Neural crest cell (in vitro differentiated cells): ENCODE data around the gene XAF1. TPM values are rescaled to one million over a fixed set of nuclear protein-coding genes. Genes with fewer than 3 reads are reported as not detected.
"Not testable (repeated sequence)": the region's sequence is repeated elsewhere in the genome, so short reads cannot be mapped to it uniquely, and the experiment has no call there.

Experiments used
- DNase-seq: peaks from one replicate; pipeline ENCODE4 v3.0.0; 2021; ENCODE audit warnings: low read depth, mixed read lengths, low spot score
- H3K27ac Mint-ChIP-seq: one replicate; pipeline ENCODE4 v1.8.0; 2021; ENCODE audit warnings: mild to moderate bottlenecking, mixed read lengths; ENCODE audit not compliant: unreplicated experiment
- H3K27me3 Mint-ChIP-seq: 2 replicates; pipeline ENCODE4 v1.8.0; 2021; ENCODE audit warnings: low read depth, mild to moderate bottlenecking, mixed read lengths
- H3K36me3 Mint-ChIP-seq: 2 replicates; pipeline ENCODE4 v1.8.0; 2021; ENCODE audit warnings: low read depth, mild to moderate bottlenecking, mixed read lengths
- H3K4me1 Mint-ChIP-seq: 2 replicates; pipeline ENCODE4 v1.8.0; 2021; ENCODE audit warnings: mixed read lengths
- H3K4me3 Mint-ChIP-seq: one replicate; pipeline ENCODE4 v1.8.0; 2021; ENCODE audit warnings: mild to moderate bottlenecking, mixed read lengths
- H3K9me3 Mint-ChIP-seq: 2 replicates; pipeline ENCODE4 v1.8.0; 2021; ENCODE audit warnings: mixed read lengths
- CTCF ChIP-seq: fragments of 200-600 bp; sonication (generic); conservative IDR thresholded peaks from 2 replicates; pipeline ENCODE4 v1.5.0; 2021; ENCODE audit warnings: antibody characterized with exemption, mild to moderate bottlenecking
- total RNA-seq: library from RNA; stranded (reverse); gene quantifications from 2 replicates; pipeline ENCODE4 v1.2.1, GENCODE V29; 2021

XAF1 gene
- total RNA-seq, 1 donor from 2014 or later: not detected

- TF ChIP-seq CTCF: no peak
- Mint-ChIP-seq H3K27me3 (peaks cover 59% of the 10 kb centered on the region), H3K36me3 (peaks cover 6% of the 10 kb centered on the region), H3K9me3 (peaks cover 7% of the 10 kb centered on the region), H3K4me1 (no peaks in the 10 kb centered on the region), H3K4me3 (no peak overlapping the region), H3K27ac (no peak overlapping the region)
- no peak for DNase-seq
Measured at GRCh38 chr17:6768447-6768846, 12.6 kb downstream of the XAF1 start.

GRCh38 chr17:6772016-6772415 lies 16.2 kb downstream of the XAF1 start:
- H3K4me3 Mint-ChIP-seq: no peak overlapping the region
- DNase-seq: no peak
- peaks cover 75% of the 10 kb centered on the region for H3K27me3 Mint-ChIP-seq
- peaks cover 4% of the 10 kb centered on the region for H3K4me1 Mint-ChIP-seq
- no peak overlapping the region for H3K27ac Mint-ChIP-seq
- TF ChIP-seq CTCF: no peak
- H3K9me3 Mint-ChIP-seq: peaks cover 14% of the 10 kb centered on the region
- H3K36me3 Mint-ChIP-seq: peaks cover 8% of the 10 kb centered on the region

GRCh38 chr17:6774906-6775305 lies 19.1 kb downstream of the XAF1 start:
- DNase-seq, H3K27ac Mint-ChIP-seq, H3K9me3 Mint-ChIP-seq, H3K4me1 Mint-ChIP-seq, H3K36me3 Mint-ChIP-seq, H3K4me3 Mint-ChIP-seq: not testable (repeated sequence)
- H3K27me3 Mint-ChIP-seq: peaks cover 92% of the 10 kb centered on the region

- no peak for DNase-seq
- Mint-ChIP-seq H3K27me3 (peaks cover 96% of the 10 kb centered on the region), H3K9me3 (peaks cover 7% of the 10 kb centered on the region), H3K36me3 (peaks cover 7% of the 10 kb centered on the region), H3K27ac (no peak within 1 kb of the TSS), H3K4me1 (peaks cover 4% of the 10 kb centered on the region), H3K4me3 (no peak within 1 kb of the TSS)
- no peak for TF ChIP-seq CTCF
Measured at GRCh38 chr17:6775871-6776405, 20.1 kb downstream of the XAF1 start, which contains the start of gene FBXO39. FBXO39 (plus strand) TSS chr17:6776215; CDS start chr17:6779869, 3,654 bp downstream.

GRCh38 chr17:6779411-6779810 lies 23.6 kb downstream of the XAF1 start:
- TF ChIP-seq CTCF: no peak
- Mint-ChIP-seq H3K27me3 (peaks cover 98% of the 10 kb centered on the region), H3K4me3 (no peak overlapping the region), H3K27ac (no peak overlapping the region), H3K4me1 (peaks cover 4% of the 10 kb centered on the region), H3K36me3 (peaks cover 7% of the 10 kb centered on the region), H3K9me3 (peaks cover 2% of the 10 kb centered on the region)
- no peak for DNase-seq

GRCh38 chr17:6780001-6780400 lies 24.2 kb downstream of the XAF1 start:
- Mint-ChIP-seq H3K27me3 (peaks cover 98% of the 10 kb centered on the region), H3K4me1 (peaks cover 4% of the 10 kb centered on the region), H3K4me3 (no peak overlapping the region), H3K27ac (no peak overlapping the region), H3K36me3 (peaks cover 6% of the 10 kb centered on the region), H3K9me3 (no peaks in the 10 kb centered on the region)
- no peak for DNase-seq
- TF ChIP-seq CTCF: no peak
